T-helper 2 cell treated with Interferon-gamma antibody and Interleukin-4, amounts not matched to agents 5 μg/mL and 100 μg/mL, for 36 hours (primary cell): ENCODE results near the gene NDUFB6.
"Not testable (repeated sequence)": the region's sequence is repeated elsewhere in the genome, so short reads cannot be mapped to it uniquely, and the experiment has no call there.

Experiments used
- DNase-seq: peaks from one replicate; pipeline ENCODE4 v3.0.0; 2021; ENCODE audit warnings: low spot score
- H3K27ac Mint-ChIP-seq: one replicate; pipeline ENCODE4 v1.8.0; 2021; ENCODE audit warnings: mild to moderate bottlenecking, mixed read lengths
- H3K27me3 Mint-ChIP-seq: one replicate; pipeline ENCODE4 v1.8.0; 2021; ENCODE audit warnings: low read depth, mixed read lengths
- H3K36me3 Mint-ChIP-seq: one replicate; pipeline ENCODE4 v1.8.0; 2021; ENCODE audit warnings: low read depth, mixed read lengths
- H3K4me1 Mint-ChIP-seq: one replicate; pipeline ENCODE4 v1.8.0; 2021; ENCODE audit warnings: low read depth, mixed read lengths
- H3K4me3 Mint-ChIP-seq: one replicate; pipeline ENCODE4 v1.8.0; 2022; ENCODE audit warnings: mild to moderate bottlenecking, moderate library complexity, mixed read lengths
- H3K9me3 Mint-ChIP-seq: one replicate; pipeline ENCODE4 v1.8.0; 2021; ENCODE audit warnings: mixed read lengths

NDUFB6 gene

GRCh38 chr9:32572900-32573523 lies at the start of gene NDUFB6:
Gene NDUFB6, minus strand, starts transcription at chr9:32573159. Its CDS starts 99 bp downstream, at chr9:32573060.
- Mint-ChIP-seq H3K36me3 (peaks cover 13% of the 10 kb centered on the region), H3K9me3 (no peaks in the 10 kb centered on the region), H3K27me3 (no peaks in the 10 kb centered on the region), H3K27ac (peak within 1 kb of the TSS; percentile 99), H3K4me3 (peak within 1 kb of the TSS; percentile 99), H3K4me1 (peaks cover 19% of the 10 kb centered on the region)
- DNase-seq, result peak; percentile 95

DNA sequence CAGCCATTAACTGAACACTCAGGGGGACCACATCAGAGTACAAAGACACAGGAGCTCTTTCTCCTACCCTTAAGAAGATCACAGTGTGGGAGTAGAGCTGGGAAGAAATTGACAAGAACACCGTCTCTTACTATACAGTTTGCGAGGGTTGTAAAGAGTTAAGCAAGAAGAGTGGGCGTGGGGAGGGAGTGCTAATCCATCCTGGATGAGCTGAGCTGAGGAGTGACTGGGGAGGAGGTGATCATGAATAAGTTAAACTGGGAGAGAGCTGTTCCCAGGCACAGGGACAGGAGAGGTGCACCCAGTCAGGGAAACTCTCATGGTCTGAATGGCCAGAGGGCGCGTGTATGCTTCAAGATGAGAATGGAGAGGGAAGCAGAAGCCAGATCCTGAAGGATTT lies 45.3 kb upstream of the NDUFB6 start:
- no peaks in the 10 kb centered on the region for H3K9me3 Mint-ChIP-seq
- DNase-seq, result no peak
- no peaks in the 10 kb centered on the region for H3K36me3 Mint-ChIP-seq
- H3K4me1 Mint-ChIP-seq, result no peaks in the 10 kb centered on the region
- no peak overlapping the region for H3K27ac Mint-ChIP-seq
- H3K4me3 Mint-ChIP-seq, result no peak overlapping the region
- H3K27me3 Mint-ChIP-seq, result no peaks in the 10 kb centered on the region

DNA sequence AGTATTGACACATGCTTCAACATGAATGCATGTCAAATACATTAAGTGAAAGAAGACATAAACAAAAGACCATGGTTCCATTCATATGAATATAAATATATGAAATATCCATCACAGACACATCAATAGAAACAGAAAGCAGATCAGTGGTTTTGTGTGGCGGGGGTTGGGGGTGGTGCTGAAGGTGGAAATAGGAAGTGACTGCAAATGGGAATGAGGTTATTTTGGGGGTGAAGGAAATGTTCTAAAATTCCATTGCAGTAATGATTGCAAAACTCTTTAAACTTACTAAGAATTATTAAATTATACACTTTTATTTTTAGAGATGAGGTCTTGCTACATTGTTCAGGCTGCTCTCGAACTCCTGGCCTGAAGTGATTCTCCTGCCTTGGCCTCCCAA lies 33.9 kb upstream of the NDUFB6 start:
- Mint-ChIP-seq H3K36me3 (no peaks in the 10 kb centered on the region), H3K27me3 (no peaks in the 10 kb centered on the region), H3K4me3 (no peak overlapping the region), H3K27ac (no peak overlapping the region), H3K4me1 (peaks cover 2% of the 10 kb centered on the region), H3K9me3 (no peaks in the 10 kb centered on the region)
- DNase-seq, result no peak

GRCh38 chr9:32603914-32604852 lies 31.2 kb upstream of the NDUFB6 start:
- peaks cover 2% of the 10 kb centered on the region for H3K4me1 Mint-ChIP-seq
- no peak overlapping the region for H3K4me3 Mint-ChIP-seq
- H3K27ac Mint-ChIP-seq, result no peak overlapping the region
- DNase-seq, result no peak
- H3K27me3 Mint-ChIP-seq, result peaks cover 8% of the 10 kb centered on the region
- no peaks in the 10 kb centered on the region for H3K36me3 Mint-ChIP-seq
- H3K9me3 Mint-ChIP-seq, result no peaks in the 10 kb centered on the region

GRCh38 chr9:32599021-32599420 lies 26.1 kb upstream of the NDUFB6 start:
- H3K9me3 Mint-ChIP-seq, DNase-seq, H3K4me3 Mint-ChIP-seq, H3K36me3 Mint-ChIP-seq, H3K27me3 Mint-ChIP-seq, H3K27ac Mint-ChIP-seq, H3K4me1 Mint-ChIP-seq: not testable (repeated sequence)

DNA sequence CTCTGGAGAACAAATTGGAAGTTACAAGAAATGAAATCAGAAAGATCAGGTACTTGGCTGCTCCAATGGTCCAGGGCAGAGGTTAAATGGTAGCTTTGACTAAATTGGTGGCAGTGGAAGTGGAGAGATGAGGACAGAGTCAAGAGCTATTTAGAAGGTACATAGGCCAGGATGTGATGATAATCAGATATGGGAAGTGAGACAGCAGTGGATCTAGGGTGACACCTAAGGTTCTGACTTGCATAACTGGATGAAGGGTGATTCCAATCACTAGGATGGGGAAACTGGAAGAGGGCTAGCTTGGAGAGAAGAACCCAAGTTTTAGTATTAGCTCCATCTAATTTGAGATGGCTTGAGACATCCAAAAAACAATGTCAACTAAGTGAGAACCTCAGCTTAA lies 24.0 kb upstream of the NDUFB6 start:
- no peak for DNase-seq
- Mint-ChIP-seq H3K4me1 (peaks cover 4% of the 10 kb centered on the region), H3K27ac (no peak overlapping the region), H3K36me3 (no peaks in the 10 kb centered on the region), H3K27me3 (peaks cover 10% of the 10 kb centered on the region), H3K9me3 (no peaks in the 10 kb centered on the region), H3K4me3 (no peak overlapping the region)

DNA sequence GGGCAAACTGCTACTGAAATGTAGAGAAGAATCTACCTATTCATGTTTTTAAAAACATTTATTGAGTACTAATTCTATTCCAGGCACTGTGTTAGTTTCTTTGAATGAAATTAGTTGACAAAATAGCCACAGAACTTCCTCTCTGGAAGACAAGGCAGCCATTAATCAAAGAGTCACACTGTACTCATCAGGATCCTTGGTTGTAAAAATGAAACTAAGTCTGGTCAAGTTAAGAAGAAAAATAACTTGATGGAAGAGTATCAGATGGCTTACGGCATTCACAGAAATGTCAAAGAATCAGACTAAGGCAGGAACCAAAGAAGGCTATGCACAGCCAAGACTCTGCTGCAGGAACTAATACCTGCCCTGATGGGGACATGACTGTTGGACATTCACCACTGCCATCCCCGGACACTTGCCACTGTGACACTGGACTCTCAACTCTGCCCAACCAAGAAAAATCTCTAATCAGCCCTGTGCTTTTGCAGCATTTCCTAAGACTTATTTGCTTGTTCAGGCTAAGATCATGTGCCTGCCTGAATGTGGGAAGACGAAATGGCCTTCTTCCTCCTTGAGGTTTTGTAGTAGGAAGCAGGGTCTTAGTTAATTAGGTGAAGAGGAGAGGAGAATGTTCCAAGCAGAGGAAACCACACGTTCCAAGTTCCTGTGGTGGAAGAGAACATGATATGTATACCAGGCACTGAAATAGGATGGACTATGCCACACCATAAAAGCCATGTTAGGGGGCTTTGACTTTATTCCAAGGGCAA lies 23.3 kb upstream of the NDUFB6 start:
- Mint-ChIP-seq H3K9me3 (no peaks in the 10 kb centered on the region), H3K4me1 (peaks cover 4% of the 10 kb centered on the region), H3K27ac (no peak overlapping the region), H3K36me3 (no peaks in the 10 kb centered on the region), H3K27me3 (peaks cover 13% of the 10 kb centered on the region), H3K4me3 (no peak overlapping the region)
- DNase-seq, result no peak

GRCh38 chr9:32590898-32591297 lies 17.9 kb upstream of the NDUFB6 start:
- H3K9me3 Mint-ChIP-seq, result no peaks in the 10 kb centered on the region
- no peak for DNase-seq
- H3K4me3 Mint-ChIP-seq, result no peak overlapping the region
- H3K36me3 Mint-ChIP-seq, result no peaks in the 10 kb centered on the region
- H3K27ac Mint-ChIP-seq, result no peak overlapping the region
- H3K4me1 Mint-ChIP-seq, result peaks cover 2% of the 10 kb centered on the region
- H3K27me3 Mint-ChIP-seq, result peaks cover 18% of the 10 kb centered on the region

DNA sequence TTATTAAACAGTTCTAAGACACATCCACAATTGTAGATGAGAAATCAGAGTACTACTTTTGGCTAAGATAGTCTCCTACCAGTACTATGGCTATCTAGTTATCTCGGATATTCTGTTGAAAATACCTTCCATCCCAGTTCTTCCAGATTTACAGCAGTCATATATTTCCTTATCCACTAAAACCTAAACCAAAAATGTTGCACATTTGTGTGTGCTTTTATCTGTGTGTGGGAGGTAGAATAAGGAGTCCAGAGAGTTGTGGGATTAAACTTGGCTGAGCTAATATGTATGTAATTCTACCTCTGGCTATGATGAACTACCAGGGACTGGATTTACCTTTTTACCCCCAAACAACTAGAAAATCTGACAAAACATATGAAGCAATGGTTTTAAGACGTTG lies 17.5 kb upstream of the NDUFB6 start:
- H3K4me3 Mint-ChIP-seq, result no peak overlapping the region
- H3K36me3 Mint-ChIP-seq, result no peaks in the 10 kb centered on the region
- H3K4me1 Mint-ChIP-seq, result no peaks in the 10 kb centered on the region
- H3K27ac Mint-ChIP-seq, result no peak overlapping the region
- H3K9me3 Mint-ChIP-seq, result no peaks in the 10 kb centered on the region
- no peak for DNase-seq
- peaks cover 22% of the 10 kb centered on the region for H3K27me3 Mint-ChIP-seq

GRCh38 chr9:32589083-32589723 lies 16.2 kb upstream of the NDUFB6 start:
- Mint-ChIP-seq H3K4me1 (no peaks in the 10 kb centered on the region), H3K27me3 (peaks cover 27% of the 10 kb centered on the region), H3K27ac (no peak overlapping the region), H3K9me3 (no peaks in the 10 kb centered on the region), H3K4me3 (no peak overlapping the region), H3K36me3 (no peaks in the 10 kb centered on the region)
- DNase-seq, result no peak

GRCh38 chr9:32587901-32588300 lies 14.9 kb upstream of the NDUFB6 start:
- Mint-ChIP-seq H3K27ac (no peak overlapping the region), H3K27me3 (peaks cover 27% of the 10 kb centered on the region), H3K9me3 (no peaks in the 10 kb centered on the region), H3K4me1 (no peaks in the 10 kb centered on the region), H3K4me3 (no peak overlapping the region), H3K36me3 (no peaks in the 10 kb centered on the region)
- no peak for DNase-seq

DNA sequence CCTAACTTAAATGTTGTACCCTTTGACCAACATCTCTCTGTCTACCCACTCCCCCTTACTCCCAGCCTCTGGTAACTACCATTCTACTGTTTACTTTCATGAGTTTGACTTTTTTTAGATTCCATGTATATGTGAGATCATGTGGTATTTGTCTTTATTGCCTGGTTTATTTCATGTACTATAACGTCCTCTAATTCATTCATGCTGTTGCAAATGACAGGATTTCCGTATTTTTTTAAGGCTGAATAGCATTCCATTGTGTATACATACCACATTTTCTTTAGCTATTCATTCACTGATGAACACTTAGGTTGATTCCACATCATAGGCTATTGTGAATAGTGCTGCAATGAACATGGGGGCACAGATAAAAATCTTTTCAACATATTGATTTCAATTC lies 11.8 kb upstream of the NDUFB6 start:
- Mint-ChIP-seq H3K27me3 (peaks cover 26% of the 10 kb centered on the region), H3K4me3 (no peak overlapping the region), H3K9me3 (no peaks in the 10 kb centered on the region), H3K4me1 (peaks cover 4% of the 10 kb centered on the region), H3K36me3 (no peaks in the 10 kb centered on the region), H3K27ac (no peak overlapping the region)
- DNase-seq, result no peak

- peaks cover 31% of the 10 kb centered on the region for H3K27me3 Mint-ChIP-seq
- no peaks in the 10 kb centered on the region for H3K36me3 Mint-ChIP-seq
- no peaks in the 10 kb centered on the region for H3K9me3 Mint-ChIP-seq
- peaks cover 7% of the 10 kb centered on the region for H3K4me1 Mint-ChIP-seq
- DNase-seq, result no peak
- no peak overlapping the region for H3K27ac Mint-ChIP-seq
- H3K4me3 Mint-ChIP-seq, result no peak overlapping the region
These were observed 8.7 kb upstream of the NDUFB6 start for GRCh38 chr9:32581512-32582143.
